CD4-positive, alpha-beta T cell treated with Interleukin-15 for 1 hour (primary cell): Measurements from ENCODE around the gene ADCY9.
A peak's percentile ranks its signal among the peaks of the same experiment; 100 is the strongest.
"Not testable (repeated sequence)": the region's sequence is repeated elsewhere in the genome, so short reads cannot be mapped to it uniquely, and the experiment has no call there.

Experiments used
- DNase-seq: peaks from one replicate; pipeline ENCODE4 v3.0.0-alpha.2; 2020

Gene ADCY9

GRCh38 chr16:4116325-4117249, at the start of gene ADCY9:
Gene ADCY9 (minus strand): TSS chr16:4116442. CDS start chr16:4115442, 1,000 bp downstream.
- DNase-seq: peak; percentile 82

GRCh38 chr16:4160658-4161430, 44.6 kb upstream of the ADCY9 start:
- no peak for DNase-seq

- no peak for DNase-seq
Measured at GRCh38 chr16:4159726-4160125, 43.5 kb upstream of the ADCY9 start.

- no peak for DNase-seq
Measured at GRCh38 chr16:4158143-4159093, 42.2 kb upstream of the ADCY9 start.

- no peak for DNase-seq
Measured at GRCh38 chr16:4157376-4157825, 41.2 kb upstream of the ADCY9 start.

- DNase-seq: not testable (repeated sequence)
Measured at GRCh38 chr16:4156503-4156902, 40.3 kb upstream of the ADCY9 start.

GRCh38 chr16:4153364-4153763, 37.1 kb upstream of the ADCY9 start:
- not testable (repeated sequence) for DNase-seq

- no peak for DNase-seq
Measured at GRCh38 chr16:4152267-4152666, 36.0 kb upstream of the ADCY9 start.

GRCh38 chr16:4147236-4147635, 31.0 kb upstream of the ADCY9 start:
- DNase-seq: no peak

GRCh38 chr16:4142268-4142667, 26.0 kb upstream of the ADCY9 start:
- DNase-seq: peak; percentile 65

GRCh38 chr16:4141604-4142003, 25.4 kb upstream of the ADCY9 start:
- DNase-seq: no peak

- DNase-seq: no peak
Measured at GRCh38 chr16:4140652-4141051, 24.4 kb upstream of the ADCY9 start.

- no peak for DNase-seq
Measured at GRCh38 chr16:4139968-4140367, 23.7 kb upstream of the ADCY9 start.

GRCh38 chr16:4138713-4139112, 22.5 kb upstream of the ADCY9 start:
- no peak for DNase-seq

GRCh38 chr16:4137438-4137837, 21.2 kb upstream of the ADCY9 start:
- DNase-seq: no peak

- no peak for DNase-seq
Measured at GRCh38 chr16:4136229-4136813, 20.1 kb upstream of the ADCY9 start.

- no peak for DNase-seq
Measured at GRCh38 chr16:4135537-4135936, 19.3 kb upstream of the ADCY9 start.

GRCh38 chr16:4133897-4134372, 17.7 kb upstream of the ADCY9 start:
- DNase-seq: no peak

GRCh38 chr16:4131621-4132020, 15.4 kb upstream of the ADCY9 start:
- DNase-seq: no peak

- no peak for DNase-seq
Measured at GRCh38 chr16:4124535-4125294, 8.5 kb upstream of the ADCY9 start.

GRCh38 chr16:4123616-4124300, 7.5 kb upstream of the ADCY9 start:
- no peak for DNase-seq
